ENCODE data around the gene EID3. TPM values are rescaled to one million over a fixed set of nuclear protein-coding genes. Genes with fewer than 3 reads are reported as not detected.

Gene EID3
- total RNA-seq, 1 experiment from 2014 or later = 3.2 TPM

DNA sequence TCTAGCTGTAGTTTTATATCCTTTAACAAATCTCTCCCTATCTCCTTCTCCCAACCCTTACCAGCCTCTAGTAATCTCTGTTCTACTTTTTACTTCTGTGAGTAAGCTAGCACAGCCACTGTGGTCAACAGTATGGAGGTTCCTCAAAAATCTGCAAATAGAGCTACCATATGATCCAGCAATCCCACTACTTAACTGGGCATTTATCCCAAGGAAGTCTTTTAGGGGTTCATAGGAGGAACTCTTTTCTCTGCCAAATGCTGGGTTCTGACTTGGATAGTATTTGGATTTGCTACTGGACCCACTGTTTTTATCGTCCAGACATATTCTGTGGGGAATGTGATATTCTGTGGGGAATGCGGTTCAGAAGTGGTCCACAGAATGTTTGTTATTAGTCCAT lies 41.1 kb downstream of the EID3 start:
- ChIA-PET CTCF (no interaction called here), POLR2A (no interaction called here)
- Mint-ChIP-seq H3K9me3 (ENCODE audit: unreplicated experiment) (no peaks in the 10 kb centered on the region), H3K27ac (ENCODE audit: unreplicated experiment) (no peak overlapping the region), H3K4me3 (ENCODE audit: unreplicated experiment) (no peak overlapping the region), H3K4me1 (ENCODE audit: low read depth, unreplicated experiment) (no peaks in the 10 kb centered on the region), H3K27me3 (ENCODE audit: insufficient read depth, unreplicated experiment) (no peaks in the 10 kb centered on the region), H3K36me3 (ENCODE audit: insufficient read depth, unreplicated experiment) (peaks cover 78% of the 10 kb centered on the region)
- peaks cover 8% of the 10 kb centered on the region for H3K36me3 ChIP-seq (ENCODE audit: control insufficient read depth, insufficient read depth, low read length)
- DNase-seq = no peak
- no peaks in the 10 kb centered on the region for H3K27me3 ChIP-seq (replicated peaks; ENCODE audit: control insufficient read depth, insufficient read depth, low read length)
- no peaks in the 10 kb centered on the region for H3K9me3 ChIP-seq
- no TSS peak for BruUV-seq (replicated peaks)
- H3K4me1 ChIP-seq = no peaks in the 10 kb centered on the region
- intact Hi-C loops (cut with micrococcal nuclease; ENCODE audit: unreplicated experiment) = no loop called here
- no peak overlapping the region for H3K4me3 ChIP-seq (ENCODE audit: low read depth, low read length)
- TF ChIP-seq, protein P1, sequence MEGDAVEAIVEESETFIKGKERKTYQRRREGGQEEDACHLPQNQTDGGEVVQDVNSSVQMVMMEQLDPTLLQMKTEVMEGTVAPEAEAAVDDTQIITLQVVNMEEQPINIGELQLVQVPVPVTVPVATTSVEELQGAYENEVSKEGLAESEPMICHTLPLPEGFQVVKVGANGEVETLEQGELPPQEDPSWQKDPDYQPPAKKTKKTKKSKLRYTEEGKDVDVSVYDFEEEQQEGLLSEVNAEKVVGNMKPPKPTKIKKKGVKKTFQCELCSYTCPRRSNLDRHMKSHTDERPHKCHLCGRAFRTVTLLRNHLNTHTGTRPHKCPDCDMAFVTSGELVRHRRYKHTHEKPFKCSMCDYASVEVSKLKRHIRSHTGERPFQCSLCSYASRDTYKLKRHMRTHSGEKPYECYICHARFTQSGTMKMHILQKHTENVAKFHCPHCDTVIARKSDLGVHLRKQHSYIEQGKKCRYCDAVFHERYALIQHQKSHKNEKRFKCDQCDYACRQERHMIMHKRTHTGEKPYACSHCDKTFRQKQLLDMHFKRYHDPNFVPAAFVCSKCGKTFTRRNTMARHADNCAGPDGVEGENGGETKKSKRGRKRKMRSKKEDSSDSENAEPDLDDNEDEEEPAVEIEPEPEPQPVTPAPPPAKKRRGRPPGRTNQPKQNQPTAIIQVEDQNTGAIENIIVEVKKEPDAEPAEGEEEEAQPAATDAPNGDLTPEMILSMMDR (IDR thresholded peaks at IDR 0.05; ENCODE audit: insufficient read depth in 1 of 2, low read depth in 1 of 2, low read length in 1 of 2, severe bottlenecking in 1 of 2, unreplicated experiment in 1 of 2) = no peak

DNA sequence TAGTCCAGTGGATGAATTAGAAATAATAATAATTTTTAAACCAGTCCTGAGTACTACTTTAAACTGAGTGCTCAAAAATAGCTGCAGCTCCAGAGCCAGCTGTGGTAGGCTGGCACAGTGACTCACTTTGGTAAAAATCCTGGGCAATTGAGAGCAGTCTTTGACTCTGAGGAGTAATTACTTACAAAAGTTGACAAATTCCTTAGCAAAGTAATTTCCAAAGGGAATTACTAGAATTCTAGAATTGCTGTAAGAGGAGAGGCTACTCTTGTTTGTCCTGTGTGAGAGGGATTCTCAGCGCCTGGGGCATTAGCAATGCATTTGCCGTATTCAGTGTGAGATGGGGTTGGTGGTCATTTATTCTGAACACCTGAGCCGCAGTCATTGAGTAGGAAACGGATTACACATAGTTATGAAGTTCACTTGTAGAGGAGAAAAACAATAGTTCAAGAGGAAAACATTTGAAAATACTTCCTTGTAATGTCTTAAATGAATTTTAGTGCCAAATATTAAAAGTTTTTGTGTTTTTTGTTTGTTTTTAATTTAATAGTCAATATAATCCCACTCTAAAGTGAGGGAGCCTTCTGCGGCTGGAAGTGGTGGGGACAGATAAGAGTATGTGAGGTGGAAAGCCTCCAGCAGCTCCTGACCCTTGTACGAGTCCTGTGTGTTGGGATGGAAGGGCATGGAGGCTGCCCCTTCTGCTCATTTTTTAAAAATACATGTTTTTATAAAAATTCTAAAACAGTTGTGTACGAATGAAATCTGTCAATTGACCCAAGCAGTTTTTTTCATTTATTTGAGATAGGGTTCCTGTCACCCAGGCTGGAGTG lies 41.9 kb downstream of the EID3 start:
- Mint-ChIP-seq H3K36me3 (ENCODE audit: insufficient read depth, unreplicated experiment) (peaks cover 81% of the 10 kb centered on the region), H3K4me1 (ENCODE audit: low read depth, unreplicated experiment) (no peaks in the 10 kb centered on the region), H3K4me3 (ENCODE audit: unreplicated experiment) (no peak overlapping the region), H3K27me3 (ENCODE audit: insufficient read depth, unreplicated experiment) (no peaks in the 10 kb centered on the region), H3K27ac (ENCODE audit: unreplicated experiment) (no peak overlapping the region), H3K9me3 (ENCODE audit: unreplicated experiment) (no peaks in the 10 kb centered on the region)
- no peaks in the 10 kb centered on the region for H3K4me1 ChIP-seq
- TF ChIP-seq, protein P1 (IDR thresholded peaks at IDR 0.05; ENCODE audit: insufficient read depth in 1 of 2, low read depth in 1 of 2, low read length in 1 of 2, severe bottlenecking in 1 of 2, unreplicated experiment in 1 of 2) = no peak
- no peaks in the 10 kb centered on the region for H3K27me3 ChIP-seq (replicated peaks; ENCODE audit: control insufficient read depth, insufficient read depth, low read length)
- DNase-seq = no peak
- ChIA-PET CTCF (no interaction called here), POLR2A (no interaction called here)
- H3K36me3 ChIP-seq (ENCODE audit: control insufficient read depth, insufficient read depth, low read length) = peaks cover 6% of the 10 kb centered on the region
- intact Hi-C loops (cut with micrococcal nuclease; ENCODE audit: unreplicated experiment) = no loop called here
- no peak overlapping the region for H3K4me3 ChIP-seq (ENCODE audit: low read depth, low read length)
- BruUV-seq (replicated peaks) = no TSS peak
- H3K9me3 ChIP-seq = no peaks in the 10 kb centered on the region

DNA sequence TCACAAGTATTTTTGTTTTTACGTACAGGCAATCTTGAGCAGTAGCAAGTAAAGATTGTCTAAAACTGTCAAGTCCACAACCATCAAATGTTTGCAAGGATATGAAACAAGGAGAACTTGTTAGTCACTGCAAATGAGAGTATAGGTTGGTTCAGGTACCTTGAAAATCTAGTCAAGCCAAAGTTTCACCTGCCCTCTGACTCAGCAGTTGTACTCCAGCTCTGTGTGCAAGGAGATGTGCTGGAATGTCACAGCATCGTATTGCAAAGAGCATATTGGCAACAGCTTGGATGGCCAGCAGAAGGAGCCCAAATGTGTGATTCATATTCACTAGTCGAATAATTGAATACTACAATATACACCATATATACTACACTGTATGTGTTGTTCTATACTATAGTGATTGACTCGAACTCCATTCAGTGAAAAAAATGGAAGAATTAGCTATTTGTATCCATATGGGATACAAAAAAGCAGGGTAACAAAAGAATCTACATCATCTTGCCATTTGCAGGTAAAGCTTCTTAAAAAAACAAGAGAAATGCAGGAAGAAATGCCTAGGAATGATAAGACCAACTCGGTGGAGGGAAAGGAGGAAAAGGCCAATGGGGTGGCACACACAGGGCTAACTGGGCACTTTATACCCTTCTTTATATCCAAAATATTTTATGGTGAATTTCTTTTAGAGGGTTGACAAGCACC lies 44.0 kb downstream of the EID3 start:
- no peaks in the 10 kb centered on the region for H3K4me1 Mint-ChIP-seq (ENCODE audit: low read depth, unreplicated experiment)
- no peak for DNase-seq
- ChIA-PET CTCF (no interaction called here), POLR2A (no interaction called here)
- intact Hi-C loops (cut with micrococcal nuclease; ENCODE audit: unreplicated experiment) = no loop called here
- no peaks in the 10 kb centered on the region for H3K9me3 Mint-ChIP-seq (ENCODE audit: unreplicated experiment)
- H3K27me3 ChIP-seq (replicated peaks; ENCODE audit: control insufficient read depth, insufficient read depth, low read length) = no peaks in the 10 kb centered on the region
- H3K27me3 Mint-ChIP-seq (ENCODE audit: insufficient read depth, unreplicated experiment) = no peaks in the 10 kb centered on the region
- H3K36me3 Mint-ChIP-seq (ENCODE audit: insufficient read depth, unreplicated experiment) = peaks cover 64% of the 10 kb centered on the region
- TF ChIP-seq, protein P1 (IDR thresholded peaks at IDR 0.05; ENCODE audit: insufficient read depth in 1 of 2, low read depth in 1 of 2, low read length in 1 of 2, severe bottlenecking in 1 of 2, unreplicated experiment in 1 of 2) = no peak
- H3K36me3 ChIP-seq (ENCODE audit: control insufficient read depth, insufficient read depth, low read length) = peaks cover 6% of the 10 kb centered on the region
- no peak overlapping the region for H3K4me3 Mint-ChIP-seq (ENCODE audit: unreplicated experiment)
- BruUV-seq (replicated peaks) = no TSS peak
- H3K27ac Mint-ChIP-seq (ENCODE audit: unreplicated experiment) = no peak overlapping the region
- H3K4me3 ChIP-seq (ENCODE audit: low read depth, low read length) = no peak overlapping the region
- no peaks in the 10 kb centered on the region for H3K4me1 ChIP-seq
- no peaks in the 10 kb centered on the region for H3K9me3 ChIP-seq

Data from Caco-2 (cell line).